ENCODE measurements around the gene MVK. TPM values are rescaled to one million over a fixed set of nuclear protein-coding genes. Genes with fewer than 3 reads are reported as not detected.

Gene MVK
- polyA plus RNA-seq, 1 of the 3 experiments (the other 2 are of a cell fraction), result 7.0 TPM

GRCh38 chr12:109631751-109632150 is 58.2 kb downstream of the MVK start:
- Histone ChIP-seq H3F3A (replicated peaks; ENCODE audit: insufficient read depth) (no peaks in the 10 kb centered on the region), H3K36me3 (replicated peaks in 1 of 2; ENCODE audit: control insufficient read depth in 1 of 2, insufficient read depth in 2 of 2, low read length in 1 of 2) (no peaks in the 10 kb centered on the region), H3K4me3 (ENCODE audit: low read depth in 2 of 2, low read length in 1 of 2) (no peak overlapping the region), H3K27ac (ENCODE audit: low read depth in 2 of 2, low read length in 1 of 2) (no peak overlapping the region), H2AFZ (ENCODE audit: low read depth) (no peak overlapping the region), H3K4me1 (ENCODE audit: control insufficient read depth in 1 of 2, insufficient read depth in 2 of 2, low read depth in 1 of 2, low read length in 1 of 2) (peaks cover 0 to 13% of the 10 kb centered on the region in 2 experiments; a peak in 1 of 4 replicates), H3K9ac (no peak overlapping the region), H3K79me2 (ENCODE audit: insufficient read depth) (no peaks in the 10 kb centered on the region), H3K27me3 (ENCODE audit: insufficient read depth) (no peaks in the 10 kb centered on the region), H3K9me3 (no peaks in the 10 kb centered on the region), H4K20me1 (ENCODE audit: insufficient read depth) (no peaks in the 10 kb centered on the region), H3K9me2 (no peaks in the 10 kb centered on the region), H3K4me2 (no peak overlapping the region)
- WGBS (ENCODE audit: low lambda C conversion rate), result 79% methylated on average over 2 of the region's 3 CpGs
- TF ChIP-seq ZBTB33 (IDR thresholded peaks at IDR 0.05; ENCODE audit: borderline replicate concordance, low read depth) (no peak), GABPA (IDR thresholded peaks at IDR 0.05; ENCODE audit: low read depth) (no peak), USF1 (IDR thresholded peaks at IDR 0.05; ENCODE audit: borderline replicate concordance, low read depth) (no peak), TCF12 (IDR thresholded peaks at IDR 0.05) (no peak), USF2 (IDR thresholded peaks at IDR 0.05; ENCODE audit: borderline replicate concordance, low read depth, low read length) (no peak), FOXJ3 (CRISPR knock-in tag; IDR thresholded peaks at IDR 0.05) (no peak), TEAD4 (IDR thresholded peaks at IDR 0.05; ENCODE audit: borderline replicate concordance, insufficient read depth) (no peak), CTCF (IDR thresholded peaks at IDR 0.05) (no peak), MXI1 (IDR thresholded peaks at IDR 0.05; ENCODE audit: low read depth, low read length) (no peak), POLR2AphosphoS5 (IDR thresholded peaks at IDR 0.05; ENCODE audit: low read depth, low read length) (no peak), FOXM1 (IDR thresholded peaks at IDR 0.05; ENCODE audit: low read depth) (no peak), NRF1 (IDR thresholded peaks at IDR 0.05; ENCODE audit: low read depth, low read length) (no peak)
- POLR2A ChIA-PET, result interaction anchor here (1.2 kb wide), 1 partner anchor 88 kb away, joined by 3 read pairs; no protein-coding TSS in a partner anchor
- CTCF ChIA-PET, result interaction anchor here (1.6 kb wide), 1 partner anchor 23 kb away, joined by 4 read pairs; no protein-coding TSS in a partner anchor
- DNase-seq, result no peak
